Activated T-helper 17 cell treated with anti-CD3 and anti-CD28 coated beads, Interleukin-2, amount 50 U/mL, for 72 hours (primary cell): ENCODE results near the gene CFAP97. TPM values are rescaled to one million over a fixed set of nuclear protein-coding genes. Genes with fewer than 3 reads are reported as not detected.
"Not testable (repeated sequence)": the region's sequence is repeated elsewhere in the genome, so short reads cannot be mapped to it uniquely, and the experiment has no call there.

ENCODE experiments used
- ATAC-seq: fragments of 150-1000 bp; cut with Tn5 transposase; replicated peaks from 2 replicates; pipeline ENCODE4 v1.10.0; 2021; ENCODE audit warnings: mild to moderate bottlenecking, moderate library complexity
- H3K27ac Mint-ChIP-seq: one replicate; pipeline ENCODE4 v1.8.0; 2022; ENCODE audit warnings: mixed read lengths
- H3K27me3 Mint-ChIP-seq: one replicate; pipeline ENCODE4 v1.8.0; 2022; ENCODE audit warnings: mixed read lengths
- H3K36me3 Mint-ChIP-seq: one replicate; pipeline ENCODE4 v1.8.0; 2022; ENCODE audit warnings: low read depth, mild to moderate bottlenecking, mixed read lengths
- H3K4me1 Mint-ChIP-seq: one replicate; pipeline ENCODE4 v1.8.0; 2022; ENCODE audit warnings: mixed read lengths
- H3K4me3 Mint-ChIP-seq: one replicate; pipeline ENCODE4 v1.8.0; 2022; ENCODE audit warnings: mild to moderate bottlenecking, mixed read lengths
- H3K9me3 Mint-ChIP-seq: one replicate; pipeline ENCODE4 v1.8.0; 2022; ENCODE audit warnings: mixed read lengths
- total RNA-seq, 2 donors: library from RNA; stranded (reverse); gene quantifications; one replicate each; pipeline ENCODE4 v1.2.3, GENCODE V29; 2022

CFAP97 gene
- total RNA-seq, 2 donors from 2014 or later: 33.7 to 37.0 TPM

DNA sequence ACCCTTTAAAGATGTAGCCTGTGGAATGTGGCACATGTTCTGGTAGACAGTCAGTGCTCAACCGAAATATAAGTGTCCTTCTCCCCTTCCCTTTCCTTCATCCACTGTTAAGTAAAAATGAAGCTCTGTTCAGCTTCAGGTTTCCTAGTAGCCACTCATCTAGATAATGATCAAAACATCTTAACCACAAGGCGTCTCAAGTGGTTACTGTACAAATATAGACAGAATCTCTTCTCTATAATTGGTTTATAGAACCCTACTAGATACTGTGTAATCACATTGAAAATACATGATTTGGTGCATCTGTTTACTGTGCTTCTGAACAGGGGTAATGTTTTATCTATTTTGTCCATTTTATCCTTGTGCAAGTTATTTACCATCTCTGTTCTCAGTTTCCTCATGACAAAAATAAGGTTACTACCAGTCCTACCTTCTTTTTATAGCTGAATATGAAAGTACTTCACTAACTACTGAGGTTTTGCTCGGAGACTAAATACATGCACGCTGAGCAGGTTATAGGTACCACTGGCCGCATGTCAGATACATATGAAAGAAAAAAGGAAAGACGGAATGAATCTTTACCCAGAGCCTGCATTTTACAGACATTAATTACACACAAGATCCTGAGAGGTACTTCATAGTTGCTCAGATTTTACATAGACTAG is 81.0 kb downstream of the CFAP97 start:
- H3K27ac Mint-ChIP-seq: no peak overlapping the region
- no peak overlapping the region for H3K4me3 Mint-ChIP-seq
- H3K36me3 Mint-ChIP-seq: no peaks in the 10 kb centered on the region
- H3K9me3 Mint-ChIP-seq: no peaks in the 10 kb centered on the region
- H3K27me3 Mint-ChIP-seq: peaks cover 29% of the 10 kb centered on the region
- ATAC-seq: no peak
- H3K4me1 Mint-ChIP-seq: peaks cover 6% of the 10 kb centered on the region

DNA sequence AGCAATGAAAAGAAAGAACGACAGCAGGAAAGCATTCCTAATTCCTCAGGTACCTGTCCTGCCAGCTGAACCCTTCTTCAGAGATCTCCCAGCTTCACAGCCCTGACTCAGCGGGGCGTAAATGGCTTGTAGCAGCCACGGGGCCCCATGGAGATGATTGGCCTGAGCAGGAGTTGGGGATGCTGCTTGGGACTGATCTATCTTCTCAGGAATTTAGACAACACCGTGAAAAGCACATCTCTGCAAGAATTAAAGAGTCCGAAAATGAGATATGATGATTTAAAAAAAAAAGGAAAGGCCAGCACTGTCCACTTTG is 83.2 kb downstream of the CFAP97 start:
- H3K27ac Mint-ChIP-seq: no peak overlapping the region
- no peaks in the 10 kb centered on the region for H3K9me3 Mint-ChIP-seq
- H3K4me1 Mint-ChIP-seq: peaks cover 6% of the 10 kb centered on the region
- no peak for ATAC-seq
- H3K36me3 Mint-ChIP-seq: no peaks in the 10 kb centered on the region
- peaks cover 25% of the 10 kb centered on the region for H3K27me3 Mint-ChIP-seq
- no peak overlapping the region for H3K4me3 Mint-ChIP-seq

DNA sequence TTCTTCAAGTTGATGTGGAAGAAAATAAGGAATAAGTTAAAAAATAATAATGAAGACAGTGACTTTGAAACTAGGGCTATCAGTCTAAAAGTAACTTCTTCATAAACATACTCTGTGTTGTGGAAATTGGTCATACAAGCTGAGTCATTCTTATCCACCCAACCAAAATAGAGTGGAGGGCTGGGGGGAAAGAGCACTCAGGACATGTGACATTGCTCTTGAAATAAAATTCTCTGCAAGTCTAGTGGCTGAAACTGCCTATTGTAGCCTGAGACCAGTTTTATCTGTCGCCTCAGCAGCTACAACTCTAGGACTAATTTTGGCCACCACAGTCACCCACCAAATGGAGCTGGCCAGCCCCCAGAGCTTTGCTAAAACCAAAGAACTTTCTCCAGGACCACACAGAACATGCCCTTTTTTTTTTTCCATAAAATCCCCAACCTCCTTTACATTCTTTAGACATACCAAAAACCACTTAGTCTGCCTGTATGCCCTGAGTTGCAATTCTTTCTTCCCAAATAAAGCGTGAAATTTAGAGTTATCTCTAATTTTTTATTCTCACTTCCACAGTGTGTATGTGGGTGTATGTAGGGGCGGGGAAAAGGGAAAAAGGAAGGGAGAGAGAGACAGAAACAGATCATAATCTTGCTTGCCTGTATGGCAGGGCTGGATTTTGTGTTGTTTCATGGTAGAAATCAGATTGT is 83.7 kb downstream of the CFAP97 start:
- H3K4me1 Mint-ChIP-seq: peaks cover 6% of the 10 kb centered on the region
- no peaks in the 10 kb centered on the region for H3K36me3 Mint-ChIP-seq
- no peaks in the 10 kb centered on the region for H3K9me3 Mint-ChIP-seq
- peaks cover 22% of the 10 kb centered on the region for H3K27me3 Mint-ChIP-seq
- ATAC-seq: no peak
- no peak overlapping the region for H3K4me3 Mint-ChIP-seq
- H3K27ac Mint-ChIP-seq: no peak overlapping the region

DNA sequence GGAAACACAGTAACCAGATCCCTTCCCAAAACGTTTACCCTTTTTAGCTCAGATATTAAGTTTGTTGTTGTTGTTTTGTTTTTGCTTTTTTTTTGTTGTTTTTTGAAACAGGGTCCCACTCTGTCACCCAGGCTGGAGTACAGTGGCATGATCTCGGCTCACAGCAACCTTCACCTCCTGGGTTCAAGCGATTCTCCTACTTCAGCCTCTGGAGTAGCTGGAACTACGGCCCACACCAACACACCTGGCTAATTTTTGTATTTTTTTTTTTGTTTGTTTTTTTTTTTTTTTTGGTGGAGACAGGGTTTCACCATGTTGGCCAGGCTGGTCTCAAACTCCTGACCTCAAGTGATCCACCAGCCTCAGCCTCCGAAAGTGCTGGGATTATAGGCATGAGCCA is 84.3 kb downstream of the CFAP97 start:
- H3K9me3 Mint-ChIP-seq, ATAC-seq, H3K36me3 Mint-ChIP-seq, H3K4me1 Mint-ChIP-seq, H3K27ac Mint-ChIP-seq, H3K4me3 Mint-ChIP-seq: not testable (repeated sequence)
- H3K27me3 Mint-ChIP-seq: peaks cover 19% of the 10 kb centered on the region

DNA sequence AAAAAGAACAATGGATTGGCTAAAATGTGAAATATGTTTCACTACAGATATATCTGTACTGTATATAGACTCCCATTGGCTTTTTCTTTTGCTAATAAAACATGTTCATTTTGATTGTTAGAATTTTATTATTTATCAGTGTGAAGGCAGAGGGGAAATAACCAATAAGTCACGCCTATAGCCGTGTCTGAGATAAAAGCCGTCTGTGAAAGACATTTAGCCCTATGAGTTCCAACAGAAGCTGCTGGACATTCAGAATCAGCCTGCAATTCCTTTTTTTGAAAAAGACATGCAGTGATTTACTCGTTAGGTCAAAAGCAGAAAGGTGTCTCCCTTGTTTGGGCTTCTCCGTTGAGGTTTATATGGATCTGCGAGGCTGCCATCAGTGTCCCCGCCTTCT is 84.9 kb downstream of the CFAP97 start:
- Mint-ChIP-seq H3K36me3 (no peaks in the 10 kb centered on the region), H3K9me3 (no peaks in the 10 kb centered on the region), H3K27me3 (peaks cover 17% of the 10 kb centered on the region), H3K4me3 (no peak overlapping the region), H3K27ac (no peak overlapping the region), H3K4me1 (peaks cover 6% of the 10 kb centered on the region)
- ATAC-seq: no peak

DNA sequence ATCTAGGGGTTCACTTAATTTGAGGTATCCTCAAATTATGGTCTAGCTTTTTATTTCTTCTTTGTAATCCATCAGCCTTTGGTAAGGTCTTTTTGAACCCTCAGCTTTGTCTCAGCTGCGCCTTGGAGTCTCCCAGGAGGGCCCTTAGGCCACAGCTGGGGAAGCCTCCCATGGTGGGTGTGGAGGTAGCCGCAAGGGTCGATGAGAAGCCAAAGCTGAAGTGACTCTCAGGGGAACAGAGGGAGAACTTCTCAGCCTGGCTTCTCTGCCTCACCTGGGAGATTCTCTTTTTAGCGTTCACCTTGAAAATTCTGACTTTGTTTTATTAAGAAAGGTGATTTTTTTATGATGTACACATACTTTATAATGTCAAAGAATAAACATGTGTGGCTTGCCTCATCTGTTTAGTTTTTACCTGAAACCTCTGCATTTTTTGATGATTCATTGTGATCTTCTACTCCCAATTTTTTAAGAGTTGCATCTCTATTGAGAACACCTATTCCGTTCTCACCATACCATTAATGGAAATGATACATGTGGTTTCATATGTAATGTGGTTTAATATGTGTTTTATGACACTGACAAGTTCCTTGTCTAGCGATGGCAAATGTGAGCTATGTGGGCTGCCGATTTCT is 86.4 kb downstream of the CFAP97 start:
- Mint-ChIP-seq H3K36me3 (no peaks in the 10 kb centered on the region), H3K9me3 (no peaks in the 10 kb centered on the region)

DNA sequence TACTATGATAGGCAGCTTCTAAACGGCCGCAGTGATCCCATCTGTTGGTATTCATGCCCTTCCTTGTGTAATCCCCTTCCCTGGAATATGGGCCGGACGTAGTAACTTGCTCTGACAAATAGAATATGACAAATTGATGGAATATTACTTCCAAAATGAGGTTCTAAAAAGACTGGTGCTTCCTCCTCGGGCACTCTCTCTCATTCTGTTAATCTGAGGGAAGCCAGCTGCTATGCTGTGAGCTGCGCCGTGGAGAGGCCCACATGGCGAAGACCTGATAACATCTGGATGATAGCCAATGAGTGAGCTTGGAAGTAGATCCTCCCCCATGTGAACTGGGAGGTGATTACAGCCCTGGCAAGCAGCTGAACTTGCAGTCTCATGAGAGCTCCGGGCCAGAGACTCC is 88.0 kb downstream of the CFAP97 start:
- H3K4me3 Mint-ChIP-seq: no peak overlapping the region
- no peaks in the 10 kb centered on the region for H3K4me1 Mint-ChIP-seq
- H3K36me3 Mint-ChIP-seq: no peaks in the 10 kb centered on the region
- H3K27me3 Mint-ChIP-seq: peaks cover 3% of the 10 kb centered on the region
- no peak for ATAC-seq
- no peak overlapping the region for H3K27ac Mint-ChIP-seq
- no peaks in the 10 kb centered on the region for H3K9me3 Mint-ChIP-seq

More for the DNA sequence above, 86.4 kb downstream of the CFAP97 start:
- Mint-ChIP-seq H3K27me3 (peaks cover 10% of the 10 kb centered on the region), H3K27ac (no peak overlapping the region), H3K4me1 (no peaks in the 10 kb centered on the region), H3K4me3 (no peak overlapping the region)
- ATAC-seq: no peak

DNA sequence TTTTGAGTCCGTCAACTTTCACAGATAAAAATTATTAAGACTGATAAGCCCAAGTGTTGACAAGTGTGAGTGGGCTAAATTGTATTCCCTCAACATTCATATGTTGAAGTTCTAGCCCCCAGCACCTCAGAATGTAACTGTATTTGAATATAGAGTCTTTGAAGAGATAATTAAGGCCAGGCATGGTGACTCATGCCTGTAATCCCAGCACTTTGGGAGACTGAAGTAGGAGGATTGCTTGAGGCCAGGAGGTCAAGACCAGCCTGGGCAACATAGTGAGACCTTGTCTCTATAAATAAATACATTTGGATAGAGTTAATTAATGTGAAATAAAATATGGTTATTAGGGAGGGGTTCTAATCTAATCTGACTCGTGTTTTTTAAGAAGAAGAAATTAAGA is 90.5 kb downstream of the CFAP97 start:
- Mint-ChIP-seq H3K27me3 (peaks cover 3% of the 10 kb centered on the region), H3K36me3 (no peaks in the 10 kb centered on the region), H3K4me1 (no peaks in the 10 kb centered on the region), H3K9me3 (no peaks in the 10 kb centered on the region), H3K27ac (no peak overlapping the region), H3K4me3 (no peak overlapping the region)
- ATAC-seq: no peak

DNA sequence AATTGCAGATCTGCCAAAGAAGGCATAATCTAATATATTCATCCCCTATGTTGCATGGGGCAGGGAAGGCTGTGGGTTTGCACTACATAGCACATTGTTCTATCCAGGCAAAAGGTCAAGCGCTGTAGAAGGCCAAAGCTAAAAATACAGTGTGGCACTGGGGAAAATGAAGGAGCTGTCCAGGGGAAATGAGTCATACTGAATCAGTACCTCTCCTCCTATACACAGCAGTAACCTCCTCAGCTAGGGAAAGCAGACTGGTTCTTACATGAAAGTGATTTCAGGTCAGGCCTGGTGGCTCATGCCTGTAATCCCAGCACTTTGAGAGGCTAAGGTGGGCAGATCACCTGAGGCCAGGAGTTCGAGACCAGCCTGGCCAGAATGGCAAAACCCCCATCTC is 91.7 kb downstream of the CFAP97 start:
- H3K4me3 Mint-ChIP-seq: no peak overlapping the region
- no peaks in the 10 kb centered on the region for H3K4me1 Mint-ChIP-seq
- no peak overlapping the region for H3K27ac Mint-ChIP-seq
- ATAC-seq: peak; percentile 60
- H3K36me3 Mint-ChIP-seq: no peaks in the 10 kb centered on the region
- peaks cover 3% of the 10 kb centered on the region for H3K27me3 Mint-ChIP-seq
- no peaks in the 10 kb centered on the region for H3K9me3 Mint-ChIP-seq

DNA sequence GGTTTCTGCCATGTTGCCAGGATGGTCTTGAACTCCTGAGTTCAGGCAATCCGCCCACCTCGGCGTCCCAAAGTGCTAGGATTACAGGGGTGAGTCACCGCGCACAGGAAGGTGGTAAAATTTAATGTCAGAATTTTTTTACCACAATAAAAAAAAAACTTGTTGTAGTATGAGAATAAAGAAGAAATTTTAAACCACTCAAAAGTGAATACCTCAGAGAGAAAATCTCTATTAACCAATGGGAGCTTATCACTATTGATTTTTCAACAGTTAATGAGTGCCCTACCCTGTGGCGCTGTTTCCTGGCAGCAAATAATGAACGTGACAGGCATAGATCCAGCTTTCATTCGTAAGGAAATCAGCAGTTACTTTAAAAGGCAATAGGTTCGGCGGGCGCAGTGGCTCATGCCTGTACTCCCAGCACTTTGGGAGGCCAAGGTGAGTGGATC is 93.4 kb downstream of the CFAP97 start:
- Mint-ChIP-seq H3K9me3 (no peaks in the 10 kb centered on the region), H3K27me3 (peaks cover 7% of the 10 kb centered on the region), H3K4me1 (no peaks in the 10 kb centered on the region), H3K36me3 (no peaks in the 10 kb centered on the region), H3K4me3 (no peak overlapping the region), H3K27ac (no peak overlapping the region)
- no peak for ATAC-seq

DNA sequence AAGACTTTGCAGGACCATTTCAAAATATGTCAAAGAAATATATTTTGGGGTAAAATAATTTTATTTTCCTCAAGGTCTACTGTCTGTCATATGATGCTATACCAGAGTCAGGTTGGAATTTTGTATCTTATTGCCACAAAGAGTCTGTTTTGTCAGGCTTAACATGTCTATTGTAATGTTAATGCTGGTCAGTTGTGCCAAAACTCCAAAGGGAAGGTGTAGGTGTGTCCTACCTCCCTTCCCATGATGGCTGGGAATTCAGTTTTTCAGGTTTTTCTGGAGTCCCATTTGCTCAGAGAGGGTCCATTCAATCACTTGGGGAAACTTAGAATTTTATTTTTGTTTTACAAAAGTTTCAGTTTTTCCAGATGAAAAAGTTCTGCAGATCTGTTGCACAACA is 94.1 kb downstream of the CFAP97 start:
- no peak overlapping the region for H3K27ac Mint-ChIP-seq
- H3K4me1 Mint-ChIP-seq: no peaks in the 10 kb centered on the region
- H3K4me3 Mint-ChIP-seq: no peak overlapping the region
- no peaks in the 10 kb centered on the region for H3K9me3 Mint-ChIP-seq
- peaks cover 7% of the 10 kb centered on the region for H3K27me3 Mint-ChIP-seq
- H3K36me3 Mint-ChIP-seq: no peaks in the 10 kb centered on the region
- ATAC-seq: no peak

Other genes starting within 250 kb of the CFAP97 start
- gene HELT, start 185.5 kb downstream of the CFAP97 start, total RNA-seq: not detected
- 10 to 100 TPM in 1 of 2 donors, 1 to 10 TPM in 1; 6.2 to 11.5 TPM for gene SLC25A4, start 60.7 kb downstream of the CFAP97 start, total RNA-seq
- 10 to 100 TPM; 28.2 to 31.2 TPM for gene SNX25, start 5.6 kb upstream of the CFAP97 start, total RNA-seq
- 1 to 10 TPM; 1.2 to 5.7 TPM for gene LRP2BP, start 191.9 kb upstream of the CFAP97 start, total RNA-seq
- 100 to 1,000 TPM in 1 of 2 donors, 10 to 100 TPM in 1; 51.5 to 171 TPM for gene ANKRD37, start 192.8 kb upstream of the CFAP97 start, total RNA-seq
- 10 to 100 TPM; 23.5 to 32.9 TPM for gene UFSP2, start 222.0 kb upstream of the CFAP97 start, total RNA-seq